ENCODE data around the gene VSTM1.

The VSTM1 gene

GRCh38 chr19:54010474-54010873, 53.2 kb downstream of the VSTM1 start:
- no peaks in the 10 kb centered on the region for H4K20me1 ChIP-seq (ENCODE audit: insufficient read depth, low read length)
- no peaks in the 10 kb centered on the region for H3K27me3 ChIP-seq (ENCODE audit: insufficient read depth, low read length)
- H3K9me2 ChIP-seq (ENCODE audit: low read depth, low read length), result no peaks in the 10 kb centered on the region

GRCh38 chr19:54009440-54009839, 54.3 kb downstream of the VSTM1 start:
- Histone ChIP-seq H3K4me3 (ENCODE audit: low read depth, low read length, poor library complexity, severe bottlenecking) (no peak overlapping the region), H3K9me2 (ENCODE audit: low read depth, low read length) (no peaks in the 10 kb centered on the region), H3K4me2 (ENCODE audit: low read length) (no peak overlapping the region), H3K27me3 (ENCODE audit: insufficient read depth, low read length) (no peaks in the 10 kb centered on the region), H3K36me3 (ENCODE audit: insufficient read depth, low read length) (no peaks in the 10 kb centered on the region), H3K9me3 (ENCODE audit: low read length) (no peaks in the 10 kb centered on the region), H4K20me1 (ENCODE audit: insufficient read depth, low read length) (no peaks in the 10 kb centered on the region), H3K9ac (ENCODE audit: low read length) (no peak overlapping the region), H3K4me1 (ENCODE audit: insufficient read depth, low read length, severe bottlenecking) (no peaks in the 10 kb centered on the region), H3K79me2 (ENCODE audit: insufficient read depth, low read length) (no peaks in the 10 kb centered on the region), H3F3A (ENCODE audit: insufficient read depth, low read length) (no peaks in the 10 kb centered on the region), H2AFZ (ENCODE audit: low read length) (no peak overlapping the region), H3K27ac (ENCODE audit: low read depth, low read length, poor library complexity, severe bottlenecking) (no peak overlapping the region)
- no peak for TF ChIP-seq EZH2 (IDR thresholded peaks at IDR 0.05; ENCODE audit: borderline replicate concordance, low read length)
- TF ChIP-seq, protein P1, sequence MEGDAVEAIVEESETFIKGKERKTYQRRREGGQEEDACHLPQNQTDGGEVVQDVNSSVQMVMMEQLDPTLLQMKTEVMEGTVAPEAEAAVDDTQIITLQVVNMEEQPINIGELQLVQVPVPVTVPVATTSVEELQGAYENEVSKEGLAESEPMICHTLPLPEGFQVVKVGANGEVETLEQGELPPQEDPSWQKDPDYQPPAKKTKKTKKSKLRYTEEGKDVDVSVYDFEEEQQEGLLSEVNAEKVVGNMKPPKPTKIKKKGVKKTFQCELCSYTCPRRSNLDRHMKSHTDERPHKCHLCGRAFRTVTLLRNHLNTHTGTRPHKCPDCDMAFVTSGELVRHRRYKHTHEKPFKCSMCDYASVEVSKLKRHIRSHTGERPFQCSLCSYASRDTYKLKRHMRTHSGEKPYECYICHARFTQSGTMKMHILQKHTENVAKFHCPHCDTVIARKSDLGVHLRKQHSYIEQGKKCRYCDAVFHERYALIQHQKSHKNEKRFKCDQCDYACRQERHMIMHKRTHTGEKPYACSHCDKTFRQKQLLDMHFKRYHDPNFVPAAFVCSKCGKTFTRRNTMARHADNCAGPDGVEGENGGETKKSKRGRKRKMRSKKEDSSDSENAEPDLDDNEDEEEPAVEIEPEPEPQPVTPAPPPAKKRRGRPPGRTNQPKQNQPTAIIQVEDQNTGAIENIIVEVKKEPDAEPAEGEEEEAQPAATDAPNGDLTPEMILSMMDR (IDR thresholded peaks at IDR 0.05; ENCODE audit: low read length), result no peak

More at GRCh38 chr19:54010474-54010873, 53.2 kb downstream of the VSTM1 start:
- Histone ChIP-seq H3K79me2 (ENCODE audit: insufficient read depth, low read length) (no peaks in the 10 kb centered on the region), H3K4me2 (ENCODE audit: low read length) (no peak overlapping the region), H3K4me1 (ENCODE audit: insufficient read depth, low read length, severe bottlenecking) (no peaks in the 10 kb centered on the region), H3K27ac (ENCODE audit: low read depth, low read length, poor library complexity, severe bottlenecking) (no peak overlapping the region), H3K9ac (ENCODE audit: low read length) (no peak overlapping the region), H2AFZ (ENCODE audit: low read length) (no peak overlapping the region), H3F3A (ENCODE audit: insufficient read depth, low read length) (no peaks in the 10 kb centered on the region), H3K9me3 (ENCODE audit: low read length) (no peaks in the 10 kb centered on the region), H3K4me3 (ENCODE audit: low read depth, low read length, poor library complexity, severe bottlenecking) (no peak overlapping the region), H3K36me3 (ENCODE audit: insufficient read depth, low read length) (no peaks in the 10 kb centered on the region)
- TF ChIP-seq, protein P1 (IDR thresholded peaks at IDR 0.05; ENCODE audit: low read length), result no peak
- TF ChIP-seq EZH2 (IDR thresholded peaks at IDR 0.05; ENCODE audit: borderline replicate concordance, low read length), result no peak

- H3K36me3 ChIP-seq (ENCODE audit: insufficient read depth, low read length), result no peaks in the 10 kb centered on the region
- H3K27ac ChIP-seq (ENCODE audit: low read depth, low read length, poor library complexity, severe bottlenecking), result no peak overlapping the region
- H3K4me1 ChIP-seq (ENCODE audit: insufficient read depth, low read length, severe bottlenecking), result no peaks in the 10 kb centered on the region
- H3K9ac ChIP-seq (ENCODE audit: low read length), result no peak overlapping the region
- no peaks in the 10 kb centered on the region for H3K79me2 ChIP-seq (ENCODE audit: insufficient read depth, low read length)
- no peaks in the 10 kb centered on the region for H3K9me2 ChIP-seq (ENCODE audit: low read depth, low read length)
- H2AFZ ChIP-seq (ENCODE audit: low read length), result no peak overlapping the region
- no peaks in the 10 kb centered on the region; the same call in 1 of the 2 replicates for H3K27me3 ChIP-seq (ENCODE audit: insufficient read depth, low read length)
- no peaks in the 10 kb centered on the region for H3F3A ChIP-seq (ENCODE audit: insufficient read depth, low read length)
- TF ChIP-seq EZH2 (IDR thresholded peaks at IDR 0.05; ENCODE audit: borderline replicate concordance, low read length), result no peak
- TF ChIP-seq, protein P1 (IDR thresholded peaks at IDR 0.05; ENCODE audit: low read length), result no peak
- H3K4me2 ChIP-seq (ENCODE audit: low read length), result no peak overlapping the region
- no peak overlapping the region for H3K4me3 ChIP-seq (ENCODE audit: low read depth, low read length, poor library complexity, severe bottlenecking)
- no peaks in the 10 kb centered on the region for H3K9me3 ChIP-seq (ENCODE audit: low read length)
- no peaks in the 10 kb centered on the region for H4K20me1 ChIP-seq (ENCODE audit: insufficient read depth, low read length)
These were observed 61.0 kb downstream of the VSTM1 start for GRCh38 chr19:54002495-54003315.
